GM12865 (cell line): ENCODE data around the gene R3HCC1L.

Experiments used
- DNase-seq: peaks from one replicate; pipeline ENCODE4 v3.0.0; 2010; ENCODE audit warnings: low read depth
- H3K4me3 ChIP-seq: 2 replicates; pipeline ENCODE4 v1.5.1; 2011; ENCODE audit warnings: mild to moderate bottlenecking, low read depth, low read length, control low read depth
- TF ChIP-seq, protein P1 (sequence below): IDR thresholded peaks from 2 replicates; pipeline ENCODE4 v1.5.1; 2011; ENCODE audit warnings: low read length, control low read depth, low read depth, inconsistent platforms; ENCODE audit not compliant: insufficient read depth; ENCODE audit errors: missing control alignments

The R3HCC1L gene

DNA sequence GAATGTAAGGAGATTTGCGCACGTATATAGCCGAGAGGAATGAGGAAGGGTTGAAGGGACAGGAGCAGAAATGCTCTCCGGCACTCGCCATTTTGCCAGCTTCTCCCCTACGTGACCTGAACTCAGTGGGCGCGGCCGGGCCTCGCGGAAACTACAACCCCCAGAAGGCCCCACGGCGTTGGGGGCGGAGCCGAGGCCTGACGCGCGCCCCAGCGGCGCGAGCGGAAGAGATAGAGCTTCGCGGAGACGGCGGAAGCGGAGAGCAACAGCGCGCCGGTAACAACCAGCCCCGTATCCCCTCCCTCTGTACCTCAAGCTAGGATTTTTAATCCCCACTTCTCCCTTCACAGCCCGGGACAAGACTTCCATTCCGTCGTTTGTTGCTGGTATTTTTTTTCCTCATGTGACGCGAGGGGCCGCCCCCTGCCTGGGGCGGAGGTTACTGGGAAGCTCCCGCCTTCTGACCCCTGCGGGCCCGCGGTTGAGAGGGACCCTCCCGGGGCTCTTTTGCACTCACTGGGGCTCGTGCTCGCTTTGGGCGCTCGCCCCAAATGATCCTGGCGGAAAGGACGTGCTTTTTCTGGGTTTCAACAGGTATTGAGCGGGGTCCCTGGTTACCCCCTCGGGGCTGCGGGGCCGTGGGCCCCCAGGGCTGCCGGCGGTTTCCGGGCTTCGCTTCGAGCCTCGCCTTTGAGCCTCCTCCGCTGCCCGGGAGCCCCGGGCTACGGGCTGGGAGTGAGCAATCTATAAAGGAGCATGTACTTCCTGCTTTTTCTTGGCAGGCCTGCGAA, at the start of gene R3HCC1L:
Gene R3HCC1L, plus strand, starts transcription at position 227 of the 791 bp plus-strand sequence. CDS start 73,458 bp downstream, outside the sequence.
- H3K4me3 ChIP-seq: peak within 1 kb of the TSS; percentile 72
- peak; percentile 94 for DNase-seq
- TF ChIP-seq, protein P1, sequence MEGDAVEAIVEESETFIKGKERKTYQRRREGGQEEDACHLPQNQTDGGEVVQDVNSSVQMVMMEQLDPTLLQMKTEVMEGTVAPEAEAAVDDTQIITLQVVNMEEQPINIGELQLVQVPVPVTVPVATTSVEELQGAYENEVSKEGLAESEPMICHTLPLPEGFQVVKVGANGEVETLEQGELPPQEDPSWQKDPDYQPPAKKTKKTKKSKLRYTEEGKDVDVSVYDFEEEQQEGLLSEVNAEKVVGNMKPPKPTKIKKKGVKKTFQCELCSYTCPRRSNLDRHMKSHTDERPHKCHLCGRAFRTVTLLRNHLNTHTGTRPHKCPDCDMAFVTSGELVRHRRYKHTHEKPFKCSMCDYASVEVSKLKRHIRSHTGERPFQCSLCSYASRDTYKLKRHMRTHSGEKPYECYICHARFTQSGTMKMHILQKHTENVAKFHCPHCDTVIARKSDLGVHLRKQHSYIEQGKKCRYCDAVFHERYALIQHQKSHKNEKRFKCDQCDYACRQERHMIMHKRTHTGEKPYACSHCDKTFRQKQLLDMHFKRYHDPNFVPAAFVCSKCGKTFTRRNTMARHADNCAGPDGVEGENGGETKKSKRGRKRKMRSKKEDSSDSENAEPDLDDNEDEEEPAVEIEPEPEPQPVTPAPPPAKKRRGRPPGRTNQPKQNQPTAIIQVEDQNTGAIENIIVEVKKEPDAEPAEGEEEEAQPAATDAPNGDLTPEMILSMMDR: no peak

DNA sequence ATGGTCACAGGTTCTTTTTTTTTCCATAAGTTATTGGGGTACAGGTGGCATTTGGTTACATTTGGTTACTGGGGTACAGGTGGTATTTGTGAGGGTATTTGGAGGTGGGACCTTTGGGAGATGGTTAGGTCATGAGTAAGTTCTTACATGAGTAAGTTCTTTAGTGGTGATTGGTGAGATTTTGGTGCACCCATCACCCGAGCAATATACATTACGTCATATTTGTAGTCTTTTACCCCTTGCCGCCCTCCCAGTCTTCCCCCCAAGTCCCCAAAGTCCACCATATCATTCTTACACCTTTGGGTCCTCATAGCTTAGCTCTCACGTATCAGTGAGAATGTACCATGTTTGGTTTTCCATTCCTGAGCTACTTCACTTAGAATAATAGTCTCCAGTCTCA, 49.2 kb upstream of the R3HCC1L start:
- TF ChIP-seq, protein P1: no peak
- DNase-seq: no peak
- no peak overlapping the region for H3K4me3 ChIP-seq

DNA sequence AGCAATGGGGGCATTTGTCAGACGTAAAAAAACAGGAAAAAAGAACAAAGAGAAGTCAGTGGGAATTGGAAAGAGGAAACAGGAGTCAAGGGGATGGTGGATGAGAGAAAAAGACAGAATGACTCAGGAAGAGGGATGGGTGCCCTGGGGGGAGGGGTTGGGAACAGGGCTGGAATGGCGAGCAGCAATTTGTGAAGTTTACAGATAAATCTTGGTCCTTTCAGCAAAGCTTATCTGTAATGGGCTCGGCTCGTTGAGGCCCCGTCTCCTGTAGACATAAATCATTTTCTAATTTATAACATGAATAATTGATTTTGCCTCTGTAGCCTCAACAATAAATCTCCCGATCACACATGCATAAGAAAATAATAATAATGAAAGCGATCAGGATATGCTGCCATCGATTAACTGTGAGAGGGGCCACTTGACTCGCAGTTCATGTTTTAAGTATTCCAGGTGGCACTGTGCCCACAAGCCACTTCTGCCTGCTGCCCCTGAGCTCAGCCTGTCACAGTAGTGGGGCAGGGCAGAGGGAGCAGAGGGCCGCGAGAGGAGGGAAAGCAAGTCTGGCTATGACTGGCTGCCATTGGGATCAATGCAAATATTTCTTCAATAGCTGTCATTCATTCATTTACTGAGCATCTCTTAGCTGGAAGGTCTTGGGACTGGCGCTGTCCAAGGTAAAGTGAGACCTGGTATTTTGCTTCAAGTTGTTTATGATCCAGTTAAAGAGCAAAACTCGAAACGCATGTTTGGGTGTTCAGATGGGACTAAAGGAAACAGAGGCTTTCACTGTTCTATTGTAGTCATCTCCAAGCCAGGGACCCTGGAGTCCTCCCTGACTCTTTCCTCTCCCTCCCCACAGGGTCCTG, 47.4 kb upstream of the R3HCC1L start:
- TF ChIP-seq, protein P1: no peak
- no peak for DNase-seq

DNA sequence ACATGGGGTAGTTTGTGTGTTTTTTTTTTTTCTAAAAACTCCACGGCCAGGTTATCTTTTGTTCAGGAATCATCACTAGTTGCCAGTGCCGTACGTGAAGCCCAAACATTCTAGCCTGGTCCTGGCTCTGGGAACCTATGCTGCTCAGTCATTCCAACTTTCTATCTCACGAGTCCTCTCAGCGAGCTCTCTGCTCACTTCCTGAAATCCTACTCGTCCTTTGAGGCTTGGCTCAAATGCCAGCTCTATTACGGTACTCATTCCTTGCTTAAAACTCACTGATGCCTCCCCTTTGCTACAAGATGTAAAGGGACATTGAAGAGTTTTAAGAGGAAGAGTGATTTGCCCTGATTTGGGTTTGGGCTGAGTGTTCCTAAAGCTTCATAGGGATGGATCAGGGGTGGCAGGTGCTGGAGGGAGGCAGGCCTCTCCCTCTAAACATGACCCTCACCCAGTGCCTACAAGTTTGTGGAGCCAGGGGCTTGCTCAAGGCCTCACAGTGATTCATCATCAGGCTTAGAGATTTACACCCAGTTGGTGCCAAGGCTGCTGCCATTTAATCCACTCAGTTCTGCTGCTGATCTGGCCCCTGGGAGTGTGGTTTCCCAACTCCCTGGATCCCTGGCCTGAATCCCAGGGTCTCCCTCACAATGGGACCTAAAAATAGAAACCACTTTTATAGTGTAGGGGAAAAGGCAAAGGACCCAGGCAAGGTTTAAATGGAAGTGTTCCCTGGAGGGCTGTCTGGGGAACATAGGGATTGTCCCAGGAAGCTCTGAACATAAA, 46.1 kb upstream of the R3HCC1L start:
- no peak for DNase-seq
- no peak overlapping the region for H3K4me3 ChIP-seq
- TF ChIP-seq, protein P1: no peak

More for the DNA sequence above, 47.4 kb upstream of the R3HCC1L start:
- no peak overlapping the region for H3K4me3 ChIP-seq

DNA sequence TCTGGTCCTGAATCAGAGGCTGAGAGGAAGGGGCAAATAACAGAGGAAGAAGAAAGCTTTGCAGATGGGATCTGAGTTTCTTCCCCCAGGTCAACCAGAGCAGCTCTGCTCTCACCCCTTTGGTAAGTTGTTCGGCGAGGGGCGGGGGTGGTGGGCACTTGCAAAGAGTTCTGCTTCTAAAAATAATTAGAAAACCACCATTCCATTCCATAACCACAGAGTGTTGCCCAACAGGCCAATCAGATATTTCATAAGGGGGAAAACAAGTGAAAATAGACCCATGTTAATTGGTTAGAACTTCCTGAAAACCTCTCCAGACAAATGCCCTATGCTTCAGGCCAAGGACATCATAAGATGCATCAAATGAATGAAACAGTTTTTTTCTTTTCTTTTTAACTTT, 43.6 kb upstream of the R3HCC1L start:
- TF ChIP-seq, protein P1: no peak
- DNase-seq: no peak
- no peak overlapping the region for H3K4me3 ChIP-seq

DNA sequence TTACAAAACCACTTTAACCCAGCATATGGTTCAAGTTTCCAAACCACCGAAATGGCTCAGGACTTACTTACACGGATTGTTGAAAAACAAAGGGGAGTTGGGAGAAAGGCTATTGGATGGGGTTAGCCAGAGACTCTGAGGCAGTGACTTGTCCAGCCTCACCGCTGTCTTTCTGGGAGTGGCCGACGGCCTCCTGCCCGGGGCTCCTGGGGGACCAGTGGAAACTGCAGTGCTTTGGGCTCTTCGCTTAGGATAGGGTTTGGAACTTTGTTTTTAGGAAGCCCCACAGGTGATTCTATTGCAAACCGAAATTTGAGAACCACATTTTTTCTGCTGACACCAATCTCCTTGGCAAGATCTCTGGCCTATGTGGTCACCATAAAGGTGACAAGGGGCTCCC, 38.1 kb upstream of the R3HCC1L start:
- H3K4me3 ChIP-seq: no peak overlapping the region
- TF ChIP-seq, protein P1: no peak
- DNase-seq: no peak
